ENCODE measurements around the gene APOBR. TPM values are rescaled to one million over a fixed set of nuclear protein-coding genes. Genes with fewer than 3 reads are reported as not detected.
"Not testable (repeated sequence)": the region's sequence is repeated elsewhere in the genome, so short reads cannot be mapped to it uniquely, and the experiment has no call there.

Gene APOBR, protein sequence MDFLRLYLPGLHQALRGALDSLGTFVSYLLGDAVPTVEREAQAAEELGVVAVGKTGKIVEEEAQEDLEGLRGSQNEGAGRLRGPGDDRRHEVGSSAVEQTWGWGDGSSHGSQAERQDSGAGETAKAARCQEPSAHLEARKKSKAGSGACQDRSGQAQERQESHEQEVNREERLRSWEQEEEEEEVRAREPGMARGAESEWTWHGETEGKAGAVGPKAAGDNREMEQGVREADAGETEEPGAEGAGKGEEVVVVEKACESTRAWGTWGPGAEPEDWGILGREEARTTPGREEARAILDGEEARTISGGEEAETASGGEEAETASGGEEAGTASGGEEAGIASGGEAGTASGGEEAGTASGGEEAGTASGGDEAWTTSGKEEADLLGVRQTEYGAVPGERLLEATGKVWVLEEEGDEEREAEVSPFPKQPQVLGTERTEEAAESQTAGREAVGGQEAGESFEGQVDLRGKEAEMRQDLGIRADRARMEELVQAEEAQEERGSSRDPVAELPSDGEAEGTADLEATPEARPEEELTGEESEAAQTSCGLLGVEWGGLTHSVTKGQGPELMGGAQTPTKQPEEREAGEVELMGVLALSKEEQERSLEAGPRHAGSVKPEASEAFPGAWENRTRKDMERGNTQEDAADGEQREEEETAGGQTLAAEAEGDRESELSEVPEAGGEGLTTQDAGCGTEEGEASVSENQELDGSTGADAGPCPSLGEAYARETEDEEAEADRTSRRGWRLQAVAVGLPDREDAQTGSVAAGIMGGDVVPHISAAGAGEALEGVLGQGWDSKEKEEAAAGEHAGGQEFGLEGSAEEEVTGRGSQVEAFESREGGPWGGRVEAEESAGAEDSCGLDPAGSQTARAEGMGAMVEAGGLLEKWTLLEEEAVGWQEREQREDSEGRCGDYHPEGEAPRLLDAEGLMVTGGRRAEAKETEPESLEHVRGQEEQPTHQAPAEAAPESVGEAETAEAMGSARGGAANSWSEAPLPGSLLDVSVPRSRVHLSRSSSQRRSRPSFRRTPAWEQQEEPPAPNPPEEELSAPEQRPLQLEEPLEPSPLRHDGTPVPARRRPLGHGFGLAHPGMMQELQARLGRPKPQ
- total RNA-seq (1 to 10 TPM; 9.1 to 9.9 TPM), polyA plus RNA-seq (1 to 10 TPM in 1 of 2 donors, under 1 TPM in 1; 0.12 to 3.5 TPM)

DNA sequence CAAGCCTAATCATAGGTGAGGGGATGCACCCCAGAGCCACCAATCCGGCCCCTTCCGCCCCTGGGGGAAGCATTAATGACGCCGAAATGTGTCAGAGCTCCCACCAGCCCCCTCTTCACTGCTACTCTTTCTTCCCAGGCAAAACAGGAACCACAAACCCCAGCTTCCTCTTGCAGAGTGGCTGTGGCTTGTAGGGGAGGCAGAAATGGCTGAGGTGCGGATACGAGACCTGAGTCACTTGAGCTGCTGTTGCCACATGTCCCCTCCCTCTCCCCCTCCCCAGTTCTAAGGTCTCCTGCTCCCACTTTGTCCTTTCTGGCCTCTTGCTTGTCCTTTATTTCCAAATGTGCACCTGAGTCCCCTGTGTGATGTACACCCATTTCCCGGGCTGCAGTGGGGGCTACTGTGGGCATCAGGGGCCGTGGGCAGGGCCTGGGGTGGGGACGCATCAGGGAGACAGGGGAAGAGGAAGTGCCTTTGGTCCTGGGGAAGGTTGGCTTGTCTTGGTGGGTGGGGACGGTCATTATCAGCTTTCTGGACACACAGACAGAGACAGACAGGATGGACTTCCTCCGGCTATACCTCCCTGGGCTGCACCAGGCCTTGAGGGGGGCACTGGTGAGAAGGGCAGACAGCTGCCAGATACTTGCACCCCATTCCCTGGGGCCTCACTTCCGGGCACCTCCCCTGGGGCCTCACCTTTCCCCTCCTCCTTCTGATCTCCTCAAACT is at the start of gene APOBR:
Gene APOBR, plus strand, starts transcription at position 523 of the 731 bp plus-strand sequence. Its CDS starts 39 bp downstream, at position 562.
- peak within 1 kb of the TSS; percentile 57 to 61 for H3K4me3 ChIP-seq (ENCODE audit: low read length in 2 of 2)

DNA sequence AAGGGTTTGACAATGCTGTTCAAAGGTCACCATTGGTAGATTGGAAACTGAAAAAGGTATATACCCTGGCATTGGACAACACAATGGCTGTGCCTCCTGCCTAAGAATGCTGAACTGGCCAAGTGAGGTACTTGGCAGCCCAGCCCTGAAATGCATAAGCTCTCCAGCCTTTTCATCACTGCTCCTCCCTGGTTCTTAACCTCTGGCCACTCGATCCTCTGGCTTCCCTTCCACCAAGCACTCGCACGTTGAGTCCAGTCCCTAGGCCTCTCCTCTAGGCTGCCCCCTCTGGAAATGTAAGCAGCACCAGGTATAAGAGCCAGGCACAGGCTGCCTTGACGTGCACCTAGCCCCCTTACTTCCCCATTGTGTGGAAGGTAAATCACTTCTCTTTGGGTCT is 48.1 kb upstream of the APOBR start:
- H3K4me3 Mint-ChIP-seq; DNase-seq; intact Hi-C loops (cut with micrococcal nuclease); H3K36me3 Mint-ChIP-seq; H3K4me1 ChIP-seq (ENCODE audit: insufficient read depth, low read length); H3K9me3 ChIP-seq (ENCODE audit: control insufficient read depth in 1 of 2, low read length in 2 of 2); H3K4me3 ChIP-seq (ENCODE audit: low read length in 2 of 2); H3K4me1 Mint-ChIP-seq; H3K36me3 ChIP-seq (ENCODE audit: insufficient read depth, low read length); POLR2A ChIA-PET (ENCODE audit: partially characterized antibody); CTCF ChIA-PET (ENCODE audit: partially characterized antibody); H3K27ac ChIP-seq (ENCODE audit: low read depth, low read length); H3K9me3 Mint-ChIP-seq; H3K27ac Mint-ChIP-seq; H3K27me3 ChIP-seq (ENCODE audit: insufficient read depth, low read length); H3K27me3 Mint-ChIP-seq: not testable (repeated sequence)

More for the DNA sequence above, at the start of gene APOBR:
- no peaks in the 10 kb centered on the region for H3K27me3 Mint-ChIP-seq
- ChIA-PET CTCF (ENCODE audit: partially characterized antibody) (interaction anchor here (1.1 to 1.8 kb wide), 5 partner anchors 40 to 216 kb away, joined by 3 to 12 read pairs (median 6); partner anchors contain the start of gene SGF29), POLR2A (ENCODE audit: partially characterized antibody) (interaction anchor here (0.5 to 6.2 kb wide), 21 partner anchors 9 to 888 kb away, joined by 3 to 122 read pairs (median 4); partner anchors contain the start of genes NUPR1, SBK1 and SGF29)
- peak within 1 kb of the TSS; percentile 96 to 100 (median 99) for H3K27ac Mint-ChIP-seq
- DNase-seq = peak; percentile 93 to 98 (median 94)
- intact Hi-C loops (cut with micrococcal nuclease) = loop anchor here (1.0 kb wide), 2 partner anchors 40 to 55 kb away; no protein-coding TSS in a partner anchor
- Histone ChIP-seq H3K36me3 (ENCODE audit: insufficient read depth, low read length) (peaks cover 3% of the 10 kb centered on the region), H3K9me3 (ENCODE audit: control insufficient read depth in 1 of 2, low read length in 2 of 2) (no peaks in the 10 kb centered on the region), H3K27ac (ENCODE audit: low read depth, low read length) (peak within 1 kb of the TSS; percentile 80), H3K4me1 (ENCODE audit: insufficient read depth, low read length) (peaks cover 68% of the 10 kb centered on the region), H3K27me3 (ENCODE audit: insufficient read depth, low read length) (no peaks in the 10 kb centered on the region)
- H3K36me3 Mint-ChIP-seq = peaks cover 19 to 40% of the 10 kb centered on the region in 2 donors
- peaks cover 36 to 71% (median 60%) of the 10 kb centered on the region in 4 donors for H3K4me1 Mint-ChIP-seq
- peaks cover 0 to 2% (median 0%) of the 10 kb centered on the region in 8 donors for H3K9me3 Mint-ChIP-seq
- peak within 1 kb of the TSS; percentile 85 to 99 (median 94) for H3K4me3 Mint-ChIP-seq

DNA sequence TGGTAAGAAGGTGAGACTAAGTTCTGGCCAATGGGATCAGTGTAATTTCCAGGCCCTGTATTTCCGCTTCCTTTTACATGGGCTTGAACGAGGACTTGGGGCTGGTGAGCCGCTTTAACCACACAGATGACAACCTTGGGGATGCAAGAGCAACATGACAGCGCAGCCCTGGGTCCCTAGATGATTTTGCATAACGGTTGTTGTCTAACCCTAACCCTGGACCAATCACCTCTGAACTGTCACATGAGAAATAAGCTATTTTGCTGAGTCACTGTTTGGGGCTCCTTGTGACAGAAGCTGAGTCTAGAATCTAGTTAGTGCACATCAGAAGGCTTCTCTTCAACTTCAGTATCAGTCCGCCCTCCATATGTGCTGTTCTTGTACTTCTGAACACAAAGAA is 47.4 kb upstream of the APOBR start:
- POLR2A ChIA-PET (ENCODE audit: partially characterized antibody); H3K27ac Mint-ChIP-seq; H3K4me3 Mint-ChIP-seq; H3K9me3 ChIP-seq (ENCODE audit: control insufficient read depth in 1 of 2, low read length in 2 of 2); H3K4me1 Mint-ChIP-seq; H3K4me3 ChIP-seq (ENCODE audit: low read length in 2 of 2); H3K9me3 Mint-ChIP-seq; H3K27ac ChIP-seq (ENCODE audit: low read depth, low read length); H3K4me1 ChIP-seq (ENCODE audit: insufficient read depth, low read length); CTCF ChIA-PET (ENCODE audit: partially characterized antibody); H3K27me3 Mint-ChIP-seq; H3K27me3 ChIP-seq (ENCODE audit: insufficient read depth, low read length); intact Hi-C loops (cut with micrococcal nuclease); H3K36me3 Mint-ChIP-seq; H3K36me3 ChIP-seq (ENCODE audit: insufficient read depth, low read length); DNase-seq: not testable (repeated sequence)

DNA sequence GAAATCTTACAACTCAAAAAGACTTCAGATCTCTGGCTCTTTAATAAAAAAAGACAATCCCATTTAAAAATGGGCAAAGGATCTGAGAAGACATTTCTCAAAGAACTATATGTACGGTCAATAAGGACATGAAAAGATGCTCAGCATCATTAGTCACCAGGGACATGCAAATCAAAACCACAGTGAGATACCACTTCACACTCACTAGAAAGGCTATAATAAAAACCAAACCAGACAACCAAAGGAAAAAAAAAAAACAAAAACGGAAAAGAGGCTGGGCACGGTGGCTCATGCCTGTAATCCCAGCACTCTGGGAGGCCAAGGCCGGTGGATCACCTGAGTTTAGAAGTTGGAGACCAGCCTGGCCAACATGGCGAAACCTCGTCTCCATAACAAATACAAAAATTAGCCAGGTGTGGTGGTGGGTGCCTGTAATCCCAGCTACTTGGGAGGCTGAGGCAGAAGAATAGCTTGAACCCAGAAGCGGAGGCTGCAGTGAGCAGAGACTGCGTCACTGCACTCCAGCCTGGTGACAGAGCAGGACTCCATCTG is 20.7 kb upstream of the APOBR start:
- no peaks in the 10 kb centered on the region for H3K9me3 ChIP-seq (ENCODE audit: control insufficient read depth in 1 of 2, low read length in 2 of 2)
- ChIA-PET CTCF (ENCODE audit: partially characterized antibody) (no interaction called here), POLR2A (ENCODE audit: partially characterized antibody) (no interaction called here)
- no peaks in the 10 kb centered on the region for H3K27me3 ChIP-seq (ENCODE audit: insufficient read depth, low read length)
- intact Hi-C loops (cut with micrococcal nuclease) = no loop called here
- Mint-ChIP-seq H3K27me3 (no peaks in the 10 kb centered on the region), H3K4me3 (no peak overlapping the region), H3K27ac (peak overlapping the region; percentile 7 to 96 (median 78)), H3K9me3 (no peaks in the 10 kb centered on the region), H3K4me1 (peaks cover 2 to 5% (median 4%) of the 10 kb centered on the region in 4 donors), H3K36me3 (peaks cover 6 to 28% of the 10 kb centered on the region in 2 donors)
- H3K4me3 ChIP-seq (ENCODE audit: low read length in 2 of 2) = no peak overlapping the region
- no peak overlapping the region for H3K27ac ChIP-seq (ENCODE audit: low read depth, low read length)
- peaks cover 23% of the 10 kb centered on the region for H3K36me3 ChIP-seq (ENCODE audit: insufficient read depth, low read length)
- no peak for DNase-seq
- no peaks in the 10 kb centered on the region for H3K4me1 ChIP-seq (ENCODE audit: insufficient read depth, low read length)

DNA sequence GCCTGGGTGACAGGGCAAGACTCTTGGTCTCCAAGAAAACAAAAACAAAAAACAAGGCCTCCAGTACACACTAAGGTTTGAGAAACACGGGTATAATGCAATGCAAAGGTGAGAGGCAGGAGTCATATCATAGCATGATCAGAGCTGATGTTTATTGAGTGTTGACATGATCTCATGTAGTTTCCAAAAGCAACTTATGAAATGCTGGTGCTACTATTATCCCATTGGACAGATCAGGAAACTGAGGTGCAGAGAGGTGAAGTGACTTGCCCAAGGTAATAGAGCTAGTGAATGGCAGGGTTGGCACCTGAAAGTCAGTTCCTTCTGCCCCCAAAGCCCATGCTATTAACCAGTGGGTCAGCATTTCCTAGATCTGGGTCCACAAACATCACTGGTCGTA is 19.2 kb upstream of the APOBR start:
- Histone ChIP-seq H3K27ac (ENCODE audit: low read depth, low read length) (no peak overlapping the region), H3K36me3 (ENCODE audit: insufficient read depth, low read length) (peaks cover 26% of the 10 kb centered on the region), H3K4me3 (ENCODE audit: low read length in 2 of 2) (no peak overlapping the region), H3K9me3 (ENCODE audit: control insufficient read depth in 1 of 2, low read length in 2 of 2) (no peaks in the 10 kb centered on the region), H3K4me1 (ENCODE audit: insufficient read depth, low read length) (no peaks in the 10 kb centered on the region), H3K27me3 (ENCODE audit: insufficient read depth, low read length) (no peaks in the 10 kb centered on the region)
- POLR2A ChIA-PET (ENCODE audit: partially characterized antibody) = interaction anchor here (0.9 to 1.3 kb wide), 2 partner anchors 19 to 79 kb away, joined by 3 read pairs; partner anchors contain the start of genes APOBR and SGF29
- CTCF ChIA-PET (ENCODE audit: partially characterized antibody) = no interaction called here
- intact Hi-C loops (cut with micrococcal nuclease) = no loop called here
- Mint-ChIP-seq H3K4me1 (peaks cover 2 to 5% (median 4%) of the 10 kb centered on the region in 4 donors), H3K27me3 (no peaks in the 10 kb centered on the region), H3K4me3 (no peak overlapping the region), H3K27ac (peak overlapping the region; percentile 7 to 88 (median 44)), H3K36me3 (peaks cover 9 to 37% of the 10 kb centered on the region in 2 donors), H3K9me3 (no peaks in the 10 kb centered on the region)
- DNase-seq = no peak

DNA sequence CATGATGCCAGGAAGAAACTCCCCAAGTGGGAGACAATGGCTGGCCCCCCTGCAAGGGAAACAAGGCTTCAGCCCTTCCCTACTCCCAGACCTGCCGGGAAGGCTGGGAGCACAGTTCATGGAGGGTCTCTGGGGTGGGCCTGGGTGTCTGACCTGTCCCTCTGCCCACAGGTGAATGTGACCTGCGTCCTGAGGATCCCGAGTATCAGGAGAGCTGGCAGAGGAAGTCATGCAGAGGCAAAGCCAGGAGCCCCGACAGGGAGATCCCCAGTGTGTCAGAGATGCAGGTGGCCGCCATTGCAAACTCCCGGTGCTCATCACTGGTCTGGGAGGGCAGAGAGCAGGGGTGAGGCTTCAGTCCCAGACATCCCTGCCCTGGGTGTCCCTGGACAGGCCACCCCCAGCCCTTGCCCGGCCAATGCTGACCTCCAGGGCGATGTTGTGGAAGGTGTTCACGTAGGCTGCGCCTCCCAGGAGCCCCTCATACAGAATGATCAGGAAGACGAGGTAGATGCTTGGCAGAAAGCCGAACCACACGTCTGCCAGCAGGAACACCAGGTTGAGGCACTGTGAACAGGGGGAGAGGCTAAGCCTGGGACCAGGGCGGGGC is 17.0 kb upstream of the APOBR start:
- Histone ChIP-seq H3K4me1 (ENCODE audit: insufficient read depth, low read length) (no peaks in the 10 kb centered on the region), H3K4me3 (ENCODE audit: low read length in 2 of 2) (no peak overlapping the region), H3K36me3 (ENCODE audit: insufficient read depth, low read length) (peaks cover 42% of the 10 kb centered on the region), H3K27ac (ENCODE audit: low read depth, low read length) (no peak overlapping the region), H3K9me3 (ENCODE audit: control insufficient read depth in 1 of 2, low read length in 2 of 2) (no peaks in the 10 kb centered on the region), H3K27me3 (ENCODE audit: insufficient read depth, low read length) (no peaks in the 10 kb centered on the region)
- H3K9me3 Mint-ChIP-seq = no peaks in the 10 kb centered on the region
- H3K27ac Mint-ChIP-seq = peak overlapping the region in 4 of 7 donors; percentile 13 to 79 (median 47)
- H3K4me1 Mint-ChIP-seq = peaks cover 2 to 6% (median 5%) of the 10 kb centered on the region in 4 donors
- peaks cover 13 to 51% of the 10 kb centered on the region in 2 donors for H3K36me3 Mint-ChIP-seq
- CTCF ChIA-PET (ENCODE audit: partially characterized antibody) = interaction anchor here (0.6 kb wide), 1 partner anchor 31 kb away, joined by 3 read pairs; no protein-coding TSS in a partner anchor
- H3K4me3 Mint-ChIP-seq = no peak overlapping the region
- H3K27me3 Mint-ChIP-seq = no peaks in the 10 kb centered on the region
- no peak for DNase-seq
- POLR2A ChIA-PET (ENCODE audit: partially characterized antibody) = no interaction called here
- intact Hi-C loops (cut with micrococcal nuclease) = no loop called here
